HG03520 (cell line): ENCODE measurements around the gene SLA2.
"Not testable (repeated sequence)": the region's sequence is repeated elsewhere in the genome, so short reads cannot be mapped to it uniquely, and the experiment has no call there.

Source experiments
- ATAC-seq: cut with Tn5 transposase; IDR thresholded peaks from one replicate; pipeline ENCODE4 v1.9.1; 2021; ENCODE audit warnings: mild to moderate bottlenecking, moderate library complexity; ENCODE audit not compliant: unreplicated experiment

Gene SLA2

GRCh38 chr20:36611625-36612024, 34.4 kb downstream of the SLA2 start:
- ATAC-seq = no peak

- not testable (repeated sequence) for ATAC-seq
Observed at GRCh38 chr20:36608388-36608728, 37.6 kb downstream of the SLA2 start.

- no peak for ATAC-seq
Observed at GRCh38 chr20:36607586-36608387, 38.2 kb downstream of the SLA2 start.

GRCh38 chr20:36606158-36607066, 39.6 kb downstream of the SLA2 start:
- ATAC-seq = no peak

- ATAC-seq = peak; percentile 79
Observed at GRCh38 chr20:36605399-36606157, 40.4 kb downstream of the SLA2 start, which contains the start of gene RAB5IF. Gene RAB5IF, plus strand, starts transcription at chr20:36605779. Its CDS starts 173 bp downstream, at chr20:36605952.

- peak; percentile 11 for ATAC-seq
Observed at GRCh38 chr20:36604952-36605398, 41.0 kb downstream of the SLA2 start.

- no peak for ATAC-seq
Observed at GRCh38 chr20:36601540-36601939, 44.5 kb downstream of the SLA2 start.

GRCh38 chr20:36599912-36600345, 46.1 kb downstream of the SLA2 start:
- no peak for ATAC-seq

GRCh38 chr20:36593347-36593929, 52.6 kb downstream of the SLA2 start:
- ATAC-seq = no peak

GRCh38 chr20:36591854-36592641, 53.9 kb downstream of the SLA2 start:
- ATAC-seq = no peak

GRCh38 chr20:36591281-36591680, 54.7 kb downstream of the SLA2 start:
- ATAC-seq = no peak

GRCh38 chr20:36587388-36588070, 58.5 kb downstream of the SLA2 start:
- no peak for ATAC-seq

- ATAC-seq = no peak
Observed at GRCh38 chr20:36585410-36586125, 60.4 kb downstream of the SLA2 start.

GRCh38 chr20:36584018-36584481, 61.9 kb downstream of the SLA2 start:
- ATAC-seq = no peak

- ATAC-seq = no peak
Observed at GRCh38 chr20:36582821-36583220, 63.2 kb downstream of the SLA2 start.

GRCh38 chr20:36582322-36582721, 63.7 kb downstream of the SLA2 start:
- ATAC-seq = no peak

GRCh38 chr20:36579996-36580545, 65.9 kb downstream of the SLA2 start:
- no peak for ATAC-seq

- ATAC-seq = no peak
Observed at GRCh38 chr20:36578356-36579041, 67.5 kb downstream of the SLA2 start.
